ENCODE results near the gene ING4.

- TF ChIP-seq TEAD4 (IDR thresholded peaks at IDR 0.05) (no peak), TAF1 (IDR thresholded peaks at IDR 0.05; ENCODE audit: low read depth) (no peak), RAD21 (IDR thresholded peaks at IDR 0.05; ENCODE audit: low read depth) (no peak), EP300 (IDR thresholded peaks at IDR 0.05; ENCODE audit: borderline replicate concordance) (no peak), MAX (IDR thresholded peaks at IDR 0.05) (no peak), REST (IDR thresholded peaks at IDR 0.05; ENCODE audit: low read depth) (no peak), FOXM1 (IDR thresholded peaks at IDR 0.05; ENCODE audit: borderline replicate concordance, low read depth) (no peak), CEBPB (IDR thresholded peaks at IDR 0.05) (no peak), EGR1 (IDR thresholded peaks at IDR 0.05) (no peak), YY1 (IDR thresholded peaks at IDR 0.05; ENCODE audit: low read depth) (no peak), TCF12 (IDR thresholded peaks at IDR 0.05; ENCODE audit: low read depth) (no peak), ZBTB7A (IDR thresholded peaks at IDR 0.05; ENCODE audit: low read depth) (no peak), CREB1 (IDR thresholded peaks at IDR 0.05; ENCODE audit: low read depth) (no peak)
Observed at GRCh38 chr12:6652391-6652790, 10.5 kb downstream of the ING4 start.

Measured in Ishikawa (cell line).